GM19455 (cell line): Measurements from ENCODE around the gene OR10R2.
"Not testable (repeated sequence)": the region's sequence is repeated elsewhere in the genome, so short reads cannot be mapped to it uniquely, and the experiment has no call there.

ENCODE experiments used
- ATAC-seq: cut with Tn5 transposase; IDR thresholded peaks from one replicate; pipeline ENCODE4 v1.9.1; 2021; ENCODE audit not compliant: unreplicated experiment

The OR10R2 gene, protein sequence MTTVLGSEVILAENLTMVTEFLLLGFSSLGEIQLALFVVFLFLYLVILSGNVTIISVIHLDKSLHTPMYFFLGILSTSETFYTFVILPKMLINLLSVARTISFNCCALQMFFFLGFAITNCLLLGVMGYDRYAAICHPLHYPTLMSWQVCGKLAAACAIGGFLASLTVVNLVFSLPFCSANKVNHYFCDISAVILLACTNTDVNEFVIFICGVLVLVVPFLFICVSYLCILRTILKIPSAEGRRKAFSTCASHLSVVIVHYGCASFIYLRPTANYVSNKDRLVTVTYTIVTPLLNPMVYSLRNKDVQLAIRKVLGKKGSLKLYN

DNA sequence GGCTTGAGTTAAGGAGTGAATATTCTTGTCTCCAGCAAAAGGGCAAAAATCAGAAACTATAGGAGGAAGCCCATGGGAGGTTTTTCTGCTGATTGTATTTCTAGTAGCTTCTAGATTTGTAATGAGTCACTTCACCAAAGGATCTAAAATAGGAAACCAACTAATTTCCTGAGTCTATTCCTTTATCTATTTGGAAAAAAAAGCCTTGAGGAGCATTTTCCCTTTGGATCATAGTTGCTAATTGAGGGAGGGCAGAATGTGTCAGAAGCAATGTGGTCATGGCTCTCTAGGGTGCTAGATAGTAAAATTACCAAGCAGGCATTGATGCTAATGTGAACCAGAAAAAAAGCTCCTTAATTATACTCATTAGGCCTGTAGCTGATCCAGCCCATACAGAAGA, at the start of gene OR10R2:
Gene OR10R2 (plus strand): TSS at position 301 of the 400 bp plus-strand sequence. CDS start 106 bp downstream, outside the sequence.
- ATAC-seq, result no peak

DNA sequence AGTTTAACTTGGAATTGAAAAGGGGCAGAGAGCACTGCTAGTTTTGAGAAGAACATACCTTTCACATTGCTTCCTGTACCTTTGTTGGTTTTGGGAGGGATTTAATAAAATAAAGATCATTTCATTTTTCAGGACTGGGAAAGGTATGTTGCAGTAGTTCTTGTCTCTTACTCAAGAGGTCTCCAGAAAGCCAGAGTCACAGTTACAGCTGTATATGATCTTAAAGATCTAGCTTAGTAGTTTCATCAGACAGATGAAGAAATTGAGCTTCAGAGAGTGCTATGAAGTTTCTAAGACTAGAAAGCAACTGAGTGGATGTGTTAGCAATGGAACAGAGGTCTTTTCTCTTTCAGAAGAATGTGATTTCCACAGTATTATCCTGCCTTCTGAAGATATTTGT, 47.0 kb upstream of the OR10R2 start:
- no peak for ATAC-seq

DNA sequence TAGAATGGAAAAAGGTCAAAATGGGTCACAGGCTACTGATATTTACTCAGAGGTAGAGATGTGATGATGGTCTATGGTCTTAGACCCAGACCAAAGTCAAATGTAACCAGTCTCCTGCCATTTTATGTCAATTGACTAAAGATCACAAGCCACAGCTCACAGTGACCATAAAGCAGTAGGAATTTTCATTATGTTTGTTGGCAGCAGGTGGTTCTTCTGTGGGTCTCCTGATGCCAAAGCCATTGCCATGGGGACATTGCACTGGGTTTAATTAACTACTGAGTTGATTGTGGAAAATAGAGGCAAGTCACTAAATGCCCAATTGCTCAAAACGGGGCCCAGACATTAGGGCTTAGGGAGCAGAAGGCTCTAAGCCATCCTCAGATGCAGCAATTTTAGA, 45.9 kb upstream of the OR10R2 start, which contains the start of gene OR10K2:
Gene OR10K2 (minus strand): TSS at position 101 of the 400 bp plus-strand sequence. CDS start 5,371 bp downstream, outside the sequence.
- no peak for ATAC-seq

DNA sequence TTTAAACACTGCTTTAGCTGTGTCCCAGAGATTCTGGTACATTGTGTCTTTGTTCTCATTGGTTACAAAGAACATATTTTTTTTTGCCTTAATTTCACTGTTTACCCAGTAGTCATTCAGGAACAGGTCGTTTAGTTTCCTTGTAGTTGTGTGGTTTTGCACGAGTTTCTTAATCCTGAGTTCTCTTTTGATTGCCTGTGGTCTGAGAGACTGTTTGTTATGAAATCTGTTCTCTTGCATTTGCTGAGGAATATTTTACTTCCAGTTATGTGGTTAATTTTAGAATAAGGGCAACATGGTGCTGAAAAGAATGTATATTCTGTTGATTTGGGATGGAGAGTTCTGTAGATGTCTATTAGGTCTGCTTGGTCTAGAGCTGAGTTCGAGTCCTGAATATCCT, 41.9 kb upstream of the OR10R2 start:
- not testable (repeated sequence) for ATAC-seq

DNA sequence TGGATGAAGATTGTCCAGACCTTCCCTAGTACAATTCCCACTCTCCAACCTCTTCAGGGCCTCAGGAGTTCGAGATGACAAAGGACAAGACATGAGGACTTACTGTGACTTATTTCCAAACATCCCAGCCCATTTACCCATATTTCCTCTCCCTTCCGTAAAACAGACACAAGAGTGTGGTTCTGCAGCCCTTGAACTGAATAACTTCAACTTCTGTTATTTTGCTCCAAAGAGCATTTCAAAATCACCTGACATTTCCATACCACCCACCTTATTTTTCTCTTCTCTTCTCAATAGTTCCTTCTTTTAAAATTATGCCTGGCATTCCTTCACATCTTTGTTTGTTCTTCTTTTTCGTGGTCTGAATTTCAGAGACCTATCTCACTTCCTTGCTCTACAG, 37.3 kb upstream of the OR10R2 start:
- no peak for ATAC-seq

DNA sequence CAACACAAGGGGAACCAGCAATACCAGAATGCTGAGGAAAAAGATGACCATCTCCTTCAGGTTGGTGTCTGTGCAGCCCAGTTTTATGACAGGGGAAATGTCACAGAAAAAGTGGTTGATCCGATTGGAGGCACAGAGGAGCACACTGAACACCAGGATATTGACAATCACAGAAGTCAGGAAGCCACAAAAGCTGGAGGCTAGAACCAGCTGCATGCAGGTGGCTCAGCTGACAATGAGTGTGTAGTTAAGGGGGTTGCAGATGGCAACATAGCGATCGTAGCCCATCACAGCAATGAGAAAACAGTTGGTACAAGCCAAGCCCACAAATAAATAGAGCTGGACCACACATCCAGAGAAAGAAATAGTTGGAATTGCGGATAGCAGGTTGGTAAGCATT, 26.6 kb upstream of the OR10R2 start:
- no peak for ATAC-seq

DNA sequence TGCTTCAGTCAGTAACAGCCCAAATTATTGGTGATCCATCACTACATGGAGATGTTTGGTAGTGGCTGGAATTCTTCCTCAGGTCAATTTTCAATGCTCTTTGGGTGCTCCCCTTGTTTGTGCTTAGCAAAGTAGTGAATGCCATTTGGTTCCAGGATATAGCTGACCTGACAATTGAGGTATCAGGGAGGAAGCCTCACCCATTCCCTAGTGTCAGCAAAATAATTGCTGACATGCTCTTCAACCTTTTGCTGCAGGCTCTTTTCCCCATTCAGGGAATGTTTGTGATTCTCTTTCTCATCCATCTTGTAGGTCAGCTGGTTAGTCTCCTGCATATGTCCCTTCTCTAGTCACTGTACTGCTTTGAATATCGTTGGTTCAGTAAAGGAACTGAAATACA, 17.5 kb upstream of the OR10R2 start:
- no peak for ATAC-seq

DNA sequence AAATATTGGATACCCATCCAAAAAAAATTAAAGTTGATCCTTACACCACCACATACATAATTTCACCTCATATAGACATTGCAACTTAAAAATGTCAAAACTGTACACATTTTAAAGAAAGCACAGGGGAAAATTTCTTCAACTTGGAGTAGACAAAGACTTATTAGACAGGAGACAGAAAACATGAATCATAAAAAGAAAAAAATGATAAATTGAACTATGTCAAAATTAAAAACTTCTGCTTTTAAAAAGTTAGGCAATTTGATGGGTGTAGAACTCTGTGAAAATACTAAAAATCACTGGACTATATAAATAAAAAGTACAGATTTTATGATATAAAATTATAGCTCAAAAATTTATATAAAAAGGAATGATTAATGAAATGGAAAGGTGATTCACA, 14.8 kb upstream of the OR10R2 start:
- no peak for ATAC-seq

DNA sequence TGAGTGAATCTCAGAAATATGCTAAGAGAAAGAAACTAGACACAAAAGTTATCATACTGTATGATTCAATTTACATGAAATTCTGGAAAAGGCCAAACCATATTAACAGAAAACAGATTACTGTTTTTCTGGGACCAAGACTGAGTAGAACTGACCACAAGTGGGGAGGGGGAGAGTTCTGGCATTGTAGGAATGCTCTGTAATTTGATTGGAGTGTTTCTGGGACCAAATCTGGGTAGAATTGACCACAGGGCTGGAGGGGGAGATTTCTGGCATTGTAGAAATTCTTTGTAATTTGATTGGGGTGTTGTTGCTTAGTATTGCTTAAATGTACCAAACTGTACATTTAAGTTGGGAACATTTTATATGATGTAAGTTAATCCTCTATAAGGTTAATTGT, 13.8 kb upstream of the OR10R2 start:
- ATAC-seq, result no peak

DNA sequence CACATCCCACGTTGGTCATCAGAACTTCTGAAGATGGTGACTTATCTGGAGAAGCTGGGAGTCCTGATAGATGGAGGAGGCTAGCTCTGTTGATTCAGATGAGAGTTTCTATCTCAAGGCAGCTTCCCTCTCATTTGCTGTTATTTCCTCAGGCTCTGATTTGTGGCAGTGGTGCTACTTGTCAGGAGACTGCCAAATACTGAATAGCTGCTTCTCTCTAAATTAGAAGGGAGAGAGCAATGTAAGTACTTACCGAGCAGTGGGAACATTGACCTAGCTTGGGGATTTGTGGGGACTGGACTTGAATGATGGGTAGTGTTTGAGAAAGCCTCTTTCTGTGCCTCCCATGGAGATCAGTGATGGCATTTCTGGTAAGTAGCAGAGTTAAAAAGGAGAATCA, 10.5 kb upstream of the OR10R2 start, which contains the start of gene OR10K1:
Gene OR10K1 (plus strand): TSS at position 301 of the 400 bp plus-strand sequence. CDS start 3,728 bp downstream, outside the sequence.
- no peak for ATAC-seq

DNA sequence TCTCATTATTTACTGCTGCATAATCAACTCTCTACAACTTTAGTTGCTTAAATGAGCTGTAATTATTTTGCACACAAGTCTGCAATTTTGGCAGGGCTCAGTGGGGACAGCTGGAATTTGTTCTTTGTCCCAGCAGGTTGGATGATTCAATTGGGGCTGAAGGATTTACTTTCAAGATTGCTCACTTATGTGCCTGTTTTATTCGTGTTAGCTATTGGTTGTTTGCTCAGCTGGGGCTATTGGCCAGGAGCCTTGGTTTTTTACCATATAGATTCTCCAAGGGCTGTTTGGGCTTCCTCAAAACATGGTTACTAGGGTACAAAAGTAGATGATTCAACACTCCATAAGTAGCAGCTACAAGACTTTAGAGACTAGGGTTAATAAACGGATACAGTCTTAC, 13.4 kb downstream of the OR10R2 start:
- ATAC-seq, result no peak

DNA sequence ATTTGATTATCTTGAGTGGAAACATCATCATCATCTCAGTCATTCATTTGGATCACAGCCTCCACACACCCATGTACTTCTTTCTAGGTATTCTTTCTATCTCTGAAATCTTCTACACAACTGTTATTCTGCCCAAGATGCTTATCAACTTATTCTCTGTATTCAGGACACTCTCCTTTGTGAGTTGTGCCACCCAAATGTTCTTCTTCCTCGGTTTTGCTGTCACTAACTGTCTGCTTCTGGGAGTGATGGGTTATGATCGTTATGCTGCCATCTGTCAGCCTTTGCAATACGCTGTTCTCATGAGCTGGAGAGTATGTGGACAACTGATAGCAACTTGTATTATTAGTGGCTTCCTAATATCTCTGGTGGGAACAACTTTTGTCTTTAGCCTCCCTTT, 19.3 kb downstream of the OR10R2 start:
- no peak for ATAC-seq

DNA sequence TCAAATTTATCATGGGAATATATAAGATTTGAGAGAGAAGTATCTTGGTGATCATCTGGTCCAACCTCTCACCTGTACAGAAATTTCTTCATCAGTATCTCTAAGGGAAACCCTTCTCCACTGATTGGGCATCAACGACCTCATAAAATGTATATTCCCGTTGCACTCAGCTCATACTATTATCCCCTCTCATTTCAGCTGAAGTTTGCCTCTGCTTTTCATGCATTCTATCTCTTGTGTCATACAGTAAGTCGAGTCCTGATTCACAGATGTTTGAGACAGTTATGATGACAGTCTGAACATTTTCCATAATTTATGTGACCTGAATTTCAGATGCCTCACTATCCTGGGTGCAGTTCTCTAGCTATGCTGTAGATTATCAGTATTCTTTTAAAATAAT, 21.0 kb downstream of the OR10R2 start:
- no peak for ATAC-seq

DNA sequence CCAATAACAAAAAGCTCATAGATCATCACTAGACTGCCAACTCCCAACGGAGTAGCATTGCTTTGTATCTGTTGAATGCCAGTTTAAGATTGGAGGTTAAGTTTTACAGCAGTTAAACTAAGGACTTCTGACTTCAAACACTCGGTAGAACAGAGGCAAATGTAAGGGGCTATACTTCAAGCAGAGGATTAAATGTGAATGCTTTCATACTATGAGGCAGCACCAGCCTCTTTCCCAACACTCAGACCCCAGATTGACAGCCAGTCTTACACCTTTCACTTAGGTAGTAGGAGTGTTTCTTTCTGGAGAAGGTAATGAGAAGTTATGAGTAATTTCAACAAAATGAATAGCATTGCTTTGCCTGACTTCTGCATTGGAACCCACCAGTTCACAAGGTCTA, 22.8 kb downstream of the OR10R2 start:
- ATAC-seq, result no peak

DNA sequence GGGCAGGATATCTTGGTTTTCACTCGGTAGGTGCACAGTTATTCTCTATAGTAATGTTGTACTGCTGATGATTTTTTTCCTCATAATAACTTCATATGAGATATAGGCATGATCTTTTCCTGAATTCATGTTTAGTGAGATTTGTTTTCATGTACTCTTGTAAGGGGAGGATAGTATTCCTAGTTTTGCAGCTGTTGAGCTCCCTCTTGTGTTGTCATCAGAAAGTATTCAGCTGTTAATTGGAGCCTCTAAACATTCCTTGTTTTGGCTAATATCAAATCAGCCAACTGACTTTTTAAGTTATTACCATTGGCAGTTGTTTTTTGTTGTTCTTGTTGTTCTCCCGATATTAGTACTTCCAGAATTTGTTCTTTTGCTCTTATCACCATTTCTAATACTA, 24.4 kb downstream of the OR10R2 start:
- no peak for ATAC-seq

DNA sequence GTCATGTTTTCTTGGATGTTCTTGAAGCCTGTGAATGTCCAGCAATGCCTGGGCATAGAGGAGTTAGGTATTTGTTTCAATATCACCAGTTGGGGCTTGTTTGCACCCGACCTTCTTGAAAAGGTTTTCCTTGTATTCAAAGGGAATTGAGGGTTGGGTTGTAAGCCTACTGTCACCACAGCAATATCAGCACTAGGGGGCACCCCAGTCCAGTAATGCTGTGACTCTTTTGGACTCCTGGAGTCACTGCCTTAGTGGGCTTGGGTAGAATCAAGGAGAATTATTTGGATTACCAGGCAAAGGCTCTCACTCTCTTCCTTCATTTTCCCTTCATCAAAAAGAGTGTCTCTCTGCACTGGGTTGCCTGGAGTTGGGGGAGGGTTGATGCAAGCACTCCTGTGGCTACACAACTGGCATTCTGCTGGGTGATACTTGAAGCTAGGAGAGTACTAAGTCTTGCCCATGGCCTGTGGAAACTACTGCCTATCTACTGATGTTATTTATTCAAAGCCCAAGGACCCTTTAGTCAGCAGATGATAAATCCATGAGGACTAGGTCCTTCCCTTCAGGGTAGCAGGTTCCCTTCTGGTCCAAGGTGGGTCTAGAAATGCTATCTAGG, 34.5 kb downstream of the OR10R2 start:
- ATAC-seq, result no peak

DNA sequence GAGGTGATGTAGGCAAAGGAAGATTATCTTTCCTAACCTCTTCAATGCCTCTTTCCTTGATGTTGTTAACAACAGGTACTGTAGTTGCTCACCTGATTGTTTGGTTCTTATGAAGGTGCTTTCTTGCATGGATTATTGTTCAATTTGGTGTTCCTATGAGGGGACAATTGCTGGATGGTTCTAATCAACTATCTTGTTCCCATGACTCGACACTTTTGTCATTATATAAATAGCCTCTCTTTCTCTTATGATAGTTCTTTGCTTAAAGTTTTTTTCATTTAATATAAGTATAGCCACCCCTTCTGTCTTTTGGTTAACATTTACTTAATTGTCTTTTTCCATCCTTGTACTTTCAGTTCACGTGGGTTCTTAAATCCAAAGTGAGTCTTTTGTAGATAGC, 35.5 kb downstream of the OR10R2 start:
- ATAC-seq, result no peak

DNA sequence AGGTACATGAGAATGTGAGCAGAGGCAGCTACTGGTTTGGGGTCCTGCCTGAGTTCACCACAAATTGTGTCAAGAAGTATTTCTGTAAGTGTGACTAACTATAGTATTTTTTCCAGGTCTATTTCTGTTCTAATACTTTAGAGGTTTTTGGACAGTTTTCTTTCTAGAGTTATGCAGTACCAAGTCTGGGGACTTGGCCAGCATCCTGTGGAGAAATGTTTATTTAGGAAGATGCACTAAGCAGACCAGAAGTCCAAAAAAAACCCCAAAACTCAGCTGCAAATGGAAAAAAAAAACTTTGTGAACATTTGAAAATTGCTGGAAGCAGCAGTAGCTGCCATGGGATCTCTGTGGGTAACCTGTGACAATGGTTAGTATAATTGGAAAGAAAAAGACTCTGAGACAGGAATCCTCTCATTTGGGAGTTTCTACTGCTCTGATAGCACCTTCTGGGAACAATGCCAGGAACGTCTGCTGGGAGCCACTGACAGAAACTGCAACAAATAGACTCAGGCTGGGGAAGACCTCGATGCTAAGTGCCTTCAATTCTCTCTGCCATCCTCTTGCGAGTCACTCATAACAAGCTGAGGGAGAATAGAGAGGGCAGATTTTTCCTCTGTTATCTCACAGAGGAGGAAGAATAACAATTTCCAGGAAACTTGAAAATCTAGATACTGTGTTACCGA, 37.6 kb downstream of the OR10R2 start:
- no peak for ATAC-seq

DNA sequence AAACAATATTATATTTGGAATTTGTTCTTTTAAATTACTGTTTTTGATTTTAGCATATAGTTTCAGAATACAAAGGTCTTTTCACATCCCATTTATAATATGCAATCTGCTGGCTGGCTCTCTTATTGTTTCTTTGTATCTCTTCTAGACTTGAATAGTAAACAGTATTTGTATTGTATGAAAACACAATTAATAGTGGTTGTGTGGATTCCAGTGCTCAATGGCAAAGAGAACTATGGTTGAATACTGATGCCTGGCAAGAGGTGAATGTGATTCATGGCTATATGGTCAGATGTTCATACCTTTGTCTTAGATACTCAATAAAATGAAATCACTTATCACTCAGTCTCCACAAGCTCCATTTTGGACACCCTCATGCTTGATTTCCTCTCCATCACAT, 44.9 kb downstream of the OR10R2 start:
- no peak for ATAC-seq

DNA sequence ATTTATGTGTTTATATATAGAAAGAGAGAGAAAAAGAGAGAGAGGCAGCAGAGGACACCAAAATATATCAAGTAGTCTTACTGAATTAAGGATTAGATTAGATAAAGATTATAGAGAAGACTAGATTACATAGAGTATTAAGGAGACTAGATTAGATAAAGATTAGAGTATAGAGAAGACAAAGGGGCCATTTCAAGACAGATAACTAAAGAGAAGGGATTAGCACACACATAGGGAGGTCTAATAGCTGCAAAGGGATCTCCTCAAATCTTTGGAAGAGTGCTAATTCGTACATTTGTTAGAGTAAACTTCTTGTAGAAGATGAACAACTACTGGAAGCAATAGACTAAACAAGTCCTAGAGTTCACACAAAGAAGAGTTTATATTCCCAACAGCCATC, 48.0 kb downstream of the OR10R2 start:
- no peak for ATAC-seq

DNA sequence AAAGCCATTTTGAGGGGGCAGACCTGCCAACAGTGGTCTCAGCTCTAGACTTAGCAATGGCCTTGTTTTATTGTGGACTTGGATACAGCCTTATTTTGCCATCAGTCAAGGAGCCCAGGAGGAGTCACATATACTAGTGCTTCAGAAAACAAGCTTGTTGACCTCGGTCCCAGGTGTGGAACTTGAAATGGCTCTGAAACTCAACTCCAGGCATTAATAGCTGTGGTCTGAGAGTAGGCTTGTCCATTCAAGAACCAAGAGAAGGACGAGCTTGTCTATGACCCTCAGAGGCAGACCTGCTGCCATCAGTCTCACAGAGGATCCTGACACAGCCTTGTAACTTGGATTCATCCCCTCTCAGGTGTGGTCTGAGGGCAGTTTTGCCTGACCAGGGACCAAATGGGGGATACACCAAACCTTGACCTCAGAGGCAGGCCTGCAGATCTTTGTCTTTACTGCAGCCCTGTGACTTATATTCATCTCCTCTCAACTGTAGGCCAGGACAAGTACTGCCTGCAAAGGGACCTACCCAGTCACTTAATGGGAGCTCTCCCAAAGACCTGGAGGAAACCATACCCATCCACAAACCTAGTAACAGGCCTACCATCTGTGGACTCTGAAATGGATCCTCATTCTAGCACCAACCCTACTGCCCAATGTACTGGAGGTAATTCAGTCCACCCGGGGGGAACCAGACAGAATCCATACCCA, 49.1 kb downstream of the OR10R2 start:
- ATAC-seq, result no peak
